ENCODE measurements around the gene DYRK2.

DNA sequence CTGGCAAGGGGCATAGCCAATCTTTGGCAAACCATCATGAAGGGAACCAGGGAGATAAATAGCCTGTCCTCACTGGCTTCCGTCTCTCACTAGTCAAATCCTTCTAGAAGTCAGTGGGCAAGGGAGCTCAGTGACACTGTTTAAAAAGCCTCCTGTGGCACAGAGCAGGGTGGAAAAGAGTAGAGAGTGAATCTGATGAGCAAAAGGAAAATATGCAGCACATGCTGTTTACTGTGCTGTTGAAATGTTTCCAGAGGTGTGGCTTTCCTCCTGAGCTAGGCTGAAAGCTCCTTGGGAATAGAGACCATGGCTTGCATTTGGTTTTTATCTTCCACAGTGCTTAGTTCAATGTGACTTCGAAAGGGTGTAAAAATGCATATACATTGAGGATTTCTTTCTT, 7.7 kb upstream of the DYRK2 start:
- no peak for TF ChIP-seq CTCF (IDR thresholded peaks at IDR 0.05)
- no peak for TF ChIP-seq POLR2A (IDR thresholded peaks at IDR 0.05)
